HepG2 (cell line): ENCODE data around the gene NUCB1. TPM values are rescaled to one million over a fixed set of nuclear protein-coding genes. Genes with fewer than 3 reads are reported as not detected.
A peak's percentile ranks its signal among the peaks of the same experiment; 100 is the strongest.

Source experiments
- BRD4 ChIP-seq: sonication (generic); formaldehyde crosslinking; IDR thresholded peaks from 2 replicates; pipeline ENCODE4 v1.4.0; 2020; ENCODE audit warnings: missing genetic modification reagents
- FUBP1 ChIP-seq: sonication (generic); formaldehyde crosslinking; IDR thresholded peaks from 2 replicates; pipeline ENCODE4 v1.5.1; 2020; ENCODE audit warnings: missing genetic modification reagents, mild to moderate bottlenecking, borderline replicate concordance
- GABPA ChIP-seq, 2 experiments: IDR thresholded peaks; 2 replicates each; pipeline ENCODE4 v1.6.1; 2011 to 2016; ENCODE audit warnings: low read depth in 2 of 2, low read length in 1 of 2, missing biosample characterization in 1 of 2, missing genetic modification characterization in 1 of 2
- HES4 ChIP-seq: sonication (generic); formaldehyde crosslinking; IDR thresholded peaks from 2 replicates; pipeline ENCODE4 v1.9.0; 2021; ENCODE audit warnings: mild to moderate bottlenecking, missing genetic modification reagents, borderline replicate concordance
- HINFP ChIP-seq: sonication (generic); formaldehyde crosslinking; IDR thresholded peaks from 2 replicates; pipeline ENCODE4 v1.4.0; 2020; ENCODE audit warnings: low read depth, mild to moderate bottlenecking, missing genetic modification reagents
- HOXA5 ChIP-seq: sonication (generic); formaldehyde crosslinking; IDR thresholded peaks from 2 replicates; pipeline ENCODE4 v1.4.0; 2020; ENCODE audit warnings: missing genetic modification reagents
- JUND ChIP-seq: sonication (generic); formaldehyde crosslinking; IDR thresholded peaks from 2 replicates; pipeline ENCODE4 v1.8.0; 2022; ENCODE audit warnings: mild to moderate bottlenecking, missing genetic modification reagents
- MLXIP ChIP-seq: sonication (generic); formaldehyde crosslinking; IDR thresholded peaks from 2 replicates; pipeline ENCODE4 v1.9.0; 2021; ENCODE audit warnings: missing genetic modification reagents, borderline replicate concordance
- TBP ChIP-seq: sonication (generic); formaldehyde crosslinking; IDR thresholded peaks from 2 replicates; pipeline ENCODE4 v1.5.0; 2020; ENCODE audit warnings: missing genetic modification reagents
- ZBTB43 ChIP-seq: sonication (generic); formaldehyde crosslinking; conservative IDR thresholded peaks from 2 replicates; pipeline ENCODE4 v1.4.0; 2020; ENCODE audit warnings: missing genetic modification reagents
- ZNF224 ChIP-seq: sonication (generic); formaldehyde crosslinking; IDR thresholded peaks from 2 replicates; pipeline ENCODE4 v1.5.0; 2020; ENCODE audit warnings: mild to moderate bottlenecking, missing genetic modification reagents
- ZNF256 ChIP-seq: sonication (generic); formaldehyde crosslinking; conservative IDR thresholded peaks from 2 replicates; pipeline ENCODE4 v1.4.0; 2020; ENCODE audit warnings: missing genetic modification reagents
- ZNF546 ChIP-seq: sonication (generic); formaldehyde crosslinking; conservative IDR thresholded peaks from 2 replicates; pipeline ENCODE4 v1.8.1; 2023; ENCODE audit warnings: mild to moderate bottlenecking, missing genetic modification reagents
- ZNF597 ChIP-seq: sonication (generic); formaldehyde crosslinking; IDR thresholded peaks from 2 replicates; pipeline ENCODE4 v1.5.0; 2020; ENCODE audit warnings: missing genetic modification reagents
- polyA plus RNA-seq, 8 experiments: library from polyadenylated mRNA; depleted of rRNA in 3 of 8; stranded (reverse) in 7 of 8; unstranded in 1 of 8; fragments of >200 nt; fragmentation: Illumina TruSeq in 4 of 8; extraction: Trizol in 4 of 8; gene quantifications; 2 replicates each; pipeline versions ENCODE4 v1.2.1 to v1.2.3, GENCODE V29; 2011 to 2016; ENCODE audit warnings: low read depth in 4 of 8, missing spikeins in 1 of 8, mixed read lengths in 1 of 8; ENCODE audit not compliant: insufficient read depth in 1 of 8
- total RNA-seq, 5 experiments: library from RNA; depleted of rRNA; stranded (reverse); fragments of >200 nt; fragmentation: Illumina TruSeq; extraction: Trizol; gene quantifications; 2 replicates each; pipeline ENCODE4 v1.2.3, GENCODE V29; 2016; ENCODE audit warnings: low read depth in 1 of 5
- TF ChIP-seq, protein P1 (sequence below): sonication (generic); formaldehyde crosslinking; IDR thresholded peaks from 2 replicates; pipeline ENCODE4 v1.5.0; 2020; ENCODE audit warnings: missing genetic modification reagents
- TF ChIP-seq, protein P2 (sequence below): sonication (generic); formaldehyde crosslinking; IDR thresholded peaks from 2 replicates; pipeline ENCODE4 v1.5.1; 2020; ENCODE audit warnings: missing genetic modification reagents, mild to moderate bottlenecking, borderline replicate concordance

Gene NUCB1
- total and polyA plus RNA-seq, 2 of the 13 experiments (the other 11 are each of a cell fraction or from before 2014, with no cell fraction given), result 82.3 to 106 TPM

DNA sequence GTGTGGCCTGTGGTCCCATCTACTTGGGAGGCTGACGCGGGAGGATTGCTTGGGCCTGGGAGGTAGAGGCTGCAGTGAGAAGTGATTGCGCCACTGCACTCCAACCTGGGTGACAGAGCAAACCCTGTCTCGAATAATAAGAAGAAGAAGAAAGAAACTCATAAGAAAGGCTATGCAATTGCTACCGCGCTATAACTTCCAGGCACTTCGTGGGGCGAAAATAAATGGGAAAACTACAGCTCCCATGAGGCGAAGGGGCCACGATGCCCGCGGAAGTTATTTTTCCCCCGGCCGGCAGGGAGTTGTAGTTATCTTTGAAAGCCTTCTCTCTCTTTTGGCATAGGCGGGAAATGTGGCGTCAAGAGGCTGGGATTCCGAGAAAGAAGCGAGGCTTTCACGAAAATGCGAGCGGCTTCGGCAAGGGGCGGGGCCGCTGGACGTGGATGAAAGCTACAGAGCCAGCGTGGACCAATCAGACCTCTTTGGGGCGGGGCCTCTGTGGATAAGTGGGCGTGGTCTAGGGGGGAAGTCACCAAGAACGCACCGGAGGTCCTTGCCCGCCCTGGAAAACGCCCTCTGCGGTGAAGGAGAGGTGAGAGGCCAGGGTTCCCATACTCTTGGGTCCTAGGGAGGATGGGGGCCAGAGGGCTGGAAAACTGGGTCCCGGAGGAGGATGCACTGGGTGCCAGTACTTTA lies at the start of gene NUCB1 (continued):
- no peak for TF ChIP-seq FUBP1 (CRISPR knock-in tag)
- TF ChIP-seq TBP (CRISPR knock-in tag), result no peak
- TF ChIP-seq HOXA5 (CRISPR knock-in tag), result no peak
- TF ChIP-seq ZBTB43, result peak; percentile 45; the same call in 1 of the 2 replicates
- TF ChIP-seq ZNF546 (CRISPR knock-in tag), result no peak; the same call in 1 of the 2 replicates
- TF ChIP-seq ZNF224 (CRISPR knock-in tag), result peak; percentile 73; the same call in 1 of the 2 replicates
- TF ChIP-seq, protein P1, sequence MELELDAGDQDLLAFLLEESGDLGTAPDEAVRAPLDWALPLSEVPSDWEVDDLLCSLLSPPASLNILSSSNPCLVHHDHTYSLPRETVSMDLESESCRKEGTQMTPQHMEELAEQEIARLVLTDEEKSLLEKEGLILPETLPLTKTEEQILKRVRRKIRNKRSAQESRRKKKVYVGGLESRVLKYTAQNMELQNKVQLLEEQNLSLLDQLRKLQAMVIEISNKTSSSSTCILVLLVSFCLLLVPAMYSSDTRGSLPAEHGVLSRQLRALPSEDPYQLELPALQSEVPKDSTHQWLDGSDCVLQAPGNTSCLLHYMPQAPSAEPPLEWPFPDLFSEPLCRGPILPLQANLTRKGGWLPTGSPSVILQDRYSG (CRISPR knock-in tag), result 0 out of 2 replicates have a peak, but pooled peaks have one; percentile 67
- TF ChIP-seq ZNF256 (CRISPR knock-in tag), result no peak
- TF ChIP-seq, protein P2, sequence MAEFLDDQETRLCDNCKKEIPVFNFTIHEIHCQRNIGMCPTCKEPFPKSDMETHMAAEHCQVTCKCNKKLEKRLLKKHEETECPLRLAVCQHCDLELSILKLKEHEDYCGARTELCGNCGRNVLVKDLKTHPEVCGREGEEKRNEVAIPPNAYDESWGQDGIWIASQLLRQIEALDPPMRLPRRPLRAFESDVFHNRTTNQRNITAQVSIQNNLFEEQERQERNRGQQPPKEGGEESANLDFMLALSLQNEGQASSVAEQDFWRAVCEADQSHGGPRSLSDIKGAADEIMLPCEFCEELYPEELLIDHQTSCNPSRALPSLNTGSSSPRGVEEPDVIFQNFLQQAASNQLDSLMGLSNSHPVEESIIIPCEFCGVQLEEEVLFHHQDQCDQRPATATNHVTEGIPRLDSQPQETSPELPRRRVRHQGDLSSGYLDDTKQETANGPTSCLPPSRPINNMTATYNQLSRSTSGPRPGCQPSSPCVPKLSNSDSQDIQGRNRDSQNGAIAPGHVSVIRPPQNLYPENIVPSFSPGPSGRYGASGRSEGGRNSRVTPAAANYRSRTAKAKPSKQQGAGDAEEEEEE (CRISPR knock-in tag), result no peak
- TF ChIP-seq HES4, result 0 out of 2 replicates have a peak, but pooled peaks have one; percentile 26
- no peak for TF ChIP-seq MLXIP (CRISPR knock-in tag)
- no peak for TF ChIP-seq ZNF597 (CRISPR knock-in tag)
- TF ChIP-seq JUND (CRISPR knock-in tag), result no peak
- TF ChIP-seq HINFP, result 0 out of 2 replicates have a peak, but pooled peaks have one; percentile 73
- TF ChIP-seq GABPA (IDR thresholded peaks at IDR 0.05; ENCODE audit: low read depth, low read length), result peak; percentile 58
- peak; percentile 94 for TF ChIP-seq GABPA (CRISPR knock-in tag; IDR thresholded peaks at IDR 0.05; ENCODE audit: low read depth)
- TF ChIP-seq BRD4, result no peak
